HG03521 (cell line): Measurements from ENCODE around the gene NME7.

Experiments used
- ATAC-seq: cut with Tn5 transposase; IDR thresholded peaks from one replicate; pipeline ENCODE4 v1.9.1; 2021; ENCODE audit warnings: mild to moderate bottlenecking, moderate library complexity; ENCODE audit not compliant: unreplicated experiment

The NME7 gene

DNA sequence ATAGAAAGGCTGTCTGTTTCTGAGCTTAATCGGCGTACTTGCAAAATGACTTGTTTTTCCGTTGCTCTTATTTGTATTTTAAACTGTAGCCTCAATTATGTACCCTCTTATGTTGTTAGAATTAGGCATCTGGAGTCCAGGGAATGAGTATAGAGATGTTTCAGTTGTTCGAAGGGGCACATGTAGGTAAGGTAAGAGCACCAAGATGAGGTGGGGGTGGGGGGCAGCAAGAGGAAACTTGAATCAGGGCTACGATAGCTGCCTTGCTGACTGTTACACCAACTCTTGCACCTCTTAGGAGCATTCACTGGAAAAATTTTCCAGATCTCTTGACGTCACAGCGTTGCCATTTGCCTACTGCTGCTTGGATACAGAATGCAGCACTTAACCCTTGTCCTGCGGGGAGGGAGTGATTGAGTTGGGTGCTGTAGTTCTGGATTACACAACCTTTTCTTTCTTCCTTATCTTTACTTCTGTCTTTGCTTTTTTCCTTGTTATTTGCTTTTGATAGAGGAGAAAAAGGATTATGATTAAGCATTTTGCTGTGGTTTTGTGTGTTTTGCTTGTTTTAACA, 257.9 kb downstream of the NME7 start:
- ATAC-seq: no peak

DNA sequence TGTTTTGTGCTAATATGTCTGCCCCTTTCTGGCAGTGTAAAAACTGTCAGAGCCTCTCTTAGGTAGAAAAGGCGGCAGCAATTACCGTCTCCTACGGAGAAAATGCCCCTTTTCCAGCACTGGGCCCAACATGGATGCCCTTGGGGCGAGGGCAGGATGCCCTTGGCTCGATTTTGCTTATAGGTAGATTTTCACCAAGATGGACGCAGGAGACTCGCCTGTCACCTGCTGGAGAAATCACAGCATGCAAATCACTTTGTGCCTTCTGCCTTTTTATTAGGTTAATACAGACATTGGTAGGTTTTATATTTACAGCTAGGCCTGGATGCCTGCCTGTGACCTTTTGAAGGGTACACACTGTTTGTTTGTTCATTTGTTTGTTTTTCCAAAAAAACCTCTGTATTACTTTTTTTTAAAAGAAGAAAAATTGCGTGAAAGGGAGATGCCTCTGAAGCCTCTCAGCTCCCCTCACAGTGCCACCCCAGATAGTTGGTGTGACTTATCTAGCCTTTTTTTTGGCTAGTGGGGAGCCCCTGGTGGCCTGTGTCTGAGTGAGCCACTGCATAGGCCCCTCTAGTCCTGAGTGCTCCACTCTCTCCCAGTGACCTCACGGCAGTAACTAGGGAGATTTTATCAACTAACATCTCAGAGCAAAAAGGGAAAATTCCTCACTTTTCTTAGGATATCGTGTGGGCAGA, 258.6 kb downstream of the NME7 start:
- ATAC-seq: no peak

DNA sequence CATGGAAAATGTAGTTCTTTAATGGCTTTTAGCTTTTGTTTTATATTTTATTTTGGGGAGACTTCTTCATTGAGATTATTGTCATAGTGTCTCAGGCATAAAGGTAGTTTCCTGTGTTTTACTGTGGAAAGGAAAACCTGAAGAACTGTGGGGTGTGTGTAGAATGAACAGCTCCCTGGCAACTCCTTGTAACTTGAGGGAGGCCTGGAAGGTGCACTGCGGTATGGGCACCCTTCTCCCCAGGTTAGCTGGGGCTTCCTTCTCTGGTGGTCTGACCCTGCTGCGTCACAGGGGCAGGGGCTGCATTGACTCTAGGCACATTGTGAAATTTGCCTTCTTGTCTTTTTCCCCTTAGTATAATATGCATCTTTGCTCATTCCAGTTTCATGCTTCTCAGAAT, 259.4 kb downstream of the NME7 start:
- ATAC-seq: no peak

- no peak for ATAC-seq
Observed at GRCh38 chr1:169107603-169108208, 259.9 kb downstream of the NME7 start.

DNA sequence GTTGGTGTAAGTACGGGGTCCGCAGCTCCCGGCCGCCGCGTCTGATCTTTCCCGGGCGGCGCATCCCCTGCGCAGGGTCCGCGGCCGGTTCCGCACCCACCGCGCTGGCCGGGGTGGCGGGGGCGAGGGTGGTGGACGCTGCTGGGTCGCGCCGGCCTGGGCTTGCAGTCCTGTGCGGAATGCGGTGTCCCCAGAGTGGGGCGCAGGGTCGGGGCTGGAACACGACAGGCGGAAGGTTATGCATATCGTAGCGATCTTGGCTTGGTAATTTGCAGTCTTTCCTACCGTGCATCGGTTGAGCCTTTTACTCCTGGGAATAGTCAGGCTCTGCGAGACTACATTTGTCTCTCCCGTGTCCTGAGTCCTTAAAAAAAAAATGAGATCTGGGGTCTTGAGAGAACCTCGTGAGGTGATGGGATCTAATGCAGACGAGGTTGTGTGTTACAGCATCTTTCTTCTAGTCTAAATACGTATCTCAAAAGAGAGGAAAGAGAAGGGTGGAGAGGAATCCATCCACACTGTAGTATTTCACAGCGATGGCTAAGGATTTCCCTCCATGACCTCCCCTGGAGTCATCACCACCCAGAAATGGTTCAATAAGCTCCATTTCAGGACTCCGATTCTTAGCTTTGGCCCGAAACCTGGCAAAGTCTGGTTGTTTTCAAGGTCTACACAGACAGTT, 260.5 kb downstream of the NME7 start:
- ATAC-seq: peak; percentile 1

GRCh38 chr1:169106095-169106920, 261.3 kb downstream of the NME7 start, which contains the start of gene ATP1B1:
Gene ATP1B1 (plus strand): TSS chr1:169106690. CDS start chr1:169106830, 140 bp downstream.
- ATAC-seq: peak; percentile 88

- peak; percentile 14 for ATAC-seq
Observed at GRCh38 chr1:169105434-169106094, 262.0 kb downstream of the NME7 start.

DNA sequence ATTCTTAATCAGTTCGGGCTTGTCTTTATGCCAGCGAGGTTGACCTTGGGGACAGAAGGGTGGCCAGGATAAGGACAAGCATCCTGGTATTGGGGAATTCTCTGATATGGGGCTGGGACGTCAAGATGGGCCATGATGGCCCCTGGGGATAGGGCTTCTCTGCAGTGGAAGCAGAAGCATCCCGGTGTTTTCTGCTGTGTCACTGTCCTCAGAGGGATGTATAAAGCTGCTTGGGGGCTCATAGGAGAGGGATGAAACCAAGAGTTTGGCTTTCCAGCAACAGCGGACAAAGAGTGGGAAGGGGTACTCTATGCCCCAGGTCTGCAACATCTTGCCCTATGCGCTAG, 262.5 kb downstream of the NME7 start:
- ATAC-seq: no peak

GRCh38 chr1:169103480-169103893, 264.1 kb downstream of the NME7 start:
- ATAC-seq: no peak

- ATAC-seq: no peak
Observed at GRCh38 chr1:169103002-169103401, 264.6 kb downstream of the NME7 start.

DNA sequence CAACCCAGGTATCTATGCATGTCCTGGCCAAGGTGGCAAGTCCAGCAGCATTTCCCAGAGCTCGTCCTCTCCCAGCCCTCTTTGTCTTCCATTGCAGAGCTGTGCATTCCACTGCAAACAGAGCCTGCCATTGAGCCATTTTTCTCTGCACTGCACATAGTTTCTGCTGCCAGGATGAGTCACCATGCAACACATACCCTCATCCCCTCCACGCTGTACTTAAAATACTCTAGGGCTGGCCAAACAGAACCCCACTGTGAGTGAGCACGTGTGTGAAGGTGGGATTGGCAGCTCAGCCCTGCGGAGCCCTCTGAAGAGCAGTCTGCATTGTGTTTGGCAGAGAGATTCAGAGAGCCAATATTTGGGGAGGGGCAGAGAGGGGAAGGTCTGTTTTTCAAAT, 265.0 kb downstream of the NME7 start:
- no peak for ATAC-seq

GRCh38 chr1:169100651-169101088, 266.9 kb downstream of the NME7 start:
- no peak for ATAC-seq

DNA sequence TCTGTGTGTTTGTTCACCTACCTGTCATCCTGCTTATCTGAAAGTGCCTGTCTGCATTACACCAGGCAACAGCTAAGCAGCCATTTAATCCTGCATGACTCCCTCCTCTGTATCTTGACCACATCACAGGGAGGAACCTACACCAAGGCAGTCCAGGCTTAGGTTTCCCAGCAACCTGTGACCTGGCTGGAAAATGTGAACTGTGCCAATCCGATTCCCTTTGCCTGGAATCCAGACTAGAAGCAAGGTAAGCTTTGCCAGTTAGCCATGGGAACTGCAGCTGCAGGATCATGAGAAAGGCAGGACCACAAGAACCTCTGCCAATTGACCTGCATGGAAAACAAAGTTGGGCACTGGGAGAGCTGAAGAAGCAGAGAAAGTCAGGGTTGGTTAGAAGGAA, 267.4 kb downstream of the NME7 start:
- no peak for ATAC-seq

DNA sequence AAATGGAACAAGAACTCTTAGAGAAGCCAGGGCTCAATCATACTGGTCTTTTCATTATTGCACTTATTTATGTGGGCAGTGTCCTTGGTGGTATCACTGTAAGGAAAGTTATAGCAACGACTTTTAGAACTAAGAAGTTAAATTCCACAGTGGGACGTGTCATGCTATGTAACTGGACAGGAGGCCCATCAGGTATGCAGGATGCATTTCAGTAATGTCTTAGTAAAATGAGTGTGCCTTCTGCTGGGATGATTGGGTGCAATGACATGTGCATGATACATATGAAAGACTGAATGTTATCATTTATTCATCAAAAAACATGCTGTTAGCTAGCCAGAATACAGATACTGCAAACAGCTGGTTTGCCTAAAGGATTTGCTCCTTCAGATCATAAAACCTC, 268.0 kb downstream of the NME7 start:
- no peak for ATAC-seq

DNA sequence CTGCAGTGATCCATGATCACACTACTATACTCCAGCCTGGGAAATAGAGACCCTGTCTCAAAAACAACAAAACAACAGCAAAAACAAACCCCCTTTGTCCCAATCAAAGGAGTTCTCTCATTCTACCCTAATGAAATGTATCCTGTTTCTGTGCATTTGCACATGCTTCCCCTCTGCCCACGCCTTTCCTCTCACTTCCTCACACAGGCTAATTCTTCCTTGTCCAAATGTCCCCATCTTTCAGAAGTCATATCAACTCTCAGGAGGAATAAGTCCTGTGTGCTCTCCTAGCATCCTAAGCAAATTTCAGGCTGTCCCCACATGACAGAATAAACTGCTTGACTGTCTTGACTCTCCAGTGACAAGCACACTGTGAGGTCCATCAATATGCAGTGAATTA, 269.2 kb downstream of the NME7 start:
- no peak for ATAC-seq

DNA sequence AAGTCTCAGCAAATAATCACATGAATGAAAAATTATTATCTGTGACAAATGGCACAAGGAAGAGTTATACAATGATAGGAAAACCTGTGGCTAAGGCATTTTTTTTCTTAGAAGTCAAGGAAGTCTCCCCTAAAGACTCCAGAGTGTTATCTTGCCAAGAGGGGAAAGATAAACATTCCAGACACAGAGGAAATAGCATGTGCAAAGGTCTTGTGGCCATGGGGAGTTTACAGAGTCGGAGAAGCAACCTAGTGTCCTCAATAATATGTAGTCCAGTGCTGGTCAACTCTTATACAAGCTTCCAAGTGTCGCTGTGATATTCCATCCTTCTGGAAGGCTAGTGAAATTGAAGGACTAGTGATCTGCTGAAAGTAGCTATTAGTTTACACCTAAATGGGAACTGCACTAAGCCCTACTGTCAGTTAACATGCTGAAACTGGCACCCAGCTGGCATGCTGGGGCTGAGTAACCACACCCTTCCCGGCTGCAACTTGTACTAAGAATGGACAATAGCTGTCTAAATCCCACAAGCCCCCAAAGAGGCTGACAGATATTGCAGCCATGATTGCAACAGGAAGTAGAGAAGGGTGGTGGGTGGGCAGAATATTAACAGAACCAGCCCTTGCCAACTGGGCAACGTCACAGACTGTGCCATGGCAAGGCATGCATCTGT, 272.6 kb downstream of the NME7 start:
- no peak for ATAC-seq

GRCh38 chr1:169092399-169092798, 275.2 kb downstream of the NME7 start:
- no peak for ATAC-seq

GRCh38 chr1:169091480-169091941, 276.1 kb downstream of the NME7 start:
- peak; percentile 58 for ATAC-seq

DNA sequence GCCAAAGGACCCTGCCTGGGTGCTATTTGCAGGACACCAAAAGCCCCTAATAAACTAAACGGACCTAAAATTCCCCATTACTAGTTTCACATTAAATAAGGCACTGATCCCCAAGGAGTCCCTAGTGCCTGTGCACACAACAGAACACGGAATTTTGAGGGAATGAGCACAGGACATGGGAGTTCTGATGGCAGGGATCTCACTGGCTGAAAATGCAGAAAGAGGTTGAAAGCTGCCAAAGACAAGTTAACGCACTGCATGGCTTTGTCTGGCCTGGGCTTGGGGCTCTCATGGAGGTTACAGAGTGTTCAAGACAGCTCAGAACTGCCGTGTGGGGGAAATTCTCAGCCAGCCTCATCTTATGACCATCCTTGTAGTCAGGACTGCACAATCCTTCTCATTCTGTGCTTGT, 276.7 kb downstream of the NME7 start:
- ATAC-seq: peak; percentile 23
